Activated CD8-positive, alpha-beta memory T cell treated with anti-CD3 and anti-CD28 coated beads for 48 hours (primary cell): ENCODE results near the gene SYT2.

Experiments used
- DNase-seq, 3 experiments: peaks; one replicate each; pipeline ENCODE4 v3.0.0-alpha.2; 2020; ENCODE audit warnings: low read depth in 2 of 3, low spot score in 2 of 3

SYT2 gene

DNA sequence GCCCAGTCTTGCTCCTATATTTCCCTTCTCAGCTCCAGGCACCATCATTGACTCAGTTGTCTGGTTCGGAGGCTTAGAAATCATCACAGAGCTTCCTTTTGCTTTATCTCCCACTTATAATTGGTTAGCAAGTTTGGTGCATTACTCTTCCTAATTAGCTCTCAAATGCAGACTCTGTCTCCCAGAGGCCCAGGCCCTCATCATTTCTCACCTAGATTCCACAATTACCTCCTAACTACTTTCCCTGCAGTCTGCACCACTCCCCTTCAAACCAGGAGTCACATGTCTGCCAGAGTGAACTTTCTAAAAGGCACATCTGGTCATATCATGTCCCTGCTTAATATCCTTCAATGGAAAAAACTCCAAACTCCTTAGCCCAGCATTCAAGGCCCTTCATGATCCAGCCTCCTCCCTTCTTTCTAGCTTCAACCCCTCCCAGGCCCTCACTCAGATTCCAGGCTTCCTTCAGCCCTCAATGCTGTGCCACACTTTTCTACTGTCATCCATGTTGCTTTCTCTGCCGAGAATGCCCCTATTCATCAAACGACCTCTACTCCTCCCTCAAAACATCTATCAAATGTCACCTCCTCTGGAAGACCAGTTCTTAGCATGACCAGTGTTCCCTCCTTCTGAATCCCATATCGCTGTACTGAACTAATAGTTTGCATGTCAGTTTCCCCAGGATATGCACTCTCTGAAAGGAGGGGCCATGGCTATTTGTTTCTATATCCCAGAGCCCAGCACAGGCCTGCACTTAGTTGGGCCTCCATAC is 30.7 kb downstream of the SYT2 start:
- DNase-seq: no peak

DNA sequence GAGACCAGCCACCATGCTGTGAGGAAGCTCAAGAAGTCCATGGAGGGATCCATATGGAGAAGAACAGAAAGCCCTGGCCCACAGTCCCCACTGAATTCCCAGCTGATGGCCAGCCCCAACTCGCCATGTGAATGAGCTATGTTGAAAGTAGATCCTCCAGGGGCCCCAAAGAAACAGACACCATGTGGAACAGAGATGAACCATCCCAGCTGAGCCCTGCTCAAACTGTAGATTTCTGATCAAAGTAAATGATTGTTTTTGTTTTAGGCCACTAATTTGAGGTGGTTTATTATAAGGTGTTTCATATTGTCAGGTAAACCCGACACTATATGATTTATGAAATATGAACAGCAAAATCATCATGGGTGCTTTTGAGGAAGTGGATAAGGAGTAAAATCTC is 32.8 kb downstream of the SYT2 start:
- DNase-seq: no peak

DNA sequence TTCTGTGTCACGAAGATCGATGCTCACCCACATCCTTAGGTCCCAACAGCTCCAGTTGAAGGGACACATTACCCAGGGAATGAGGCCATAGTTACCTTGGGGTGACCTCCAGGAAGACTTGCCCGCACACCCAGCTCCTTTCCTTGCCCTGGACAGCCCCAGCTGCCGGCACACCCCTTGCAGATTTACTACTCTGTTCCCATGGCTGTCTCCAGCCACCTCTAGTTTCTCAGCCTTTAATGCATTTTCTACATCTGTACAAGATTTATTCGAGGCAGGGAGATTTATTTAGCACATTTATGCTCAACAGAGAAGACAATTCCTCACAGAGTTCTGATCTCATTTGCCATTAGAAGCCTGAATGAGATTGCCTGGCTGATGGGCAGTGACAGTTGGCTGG is 36.7 kb downstream of the SYT2 start:
- no peak for DNase-seq

DNA sequence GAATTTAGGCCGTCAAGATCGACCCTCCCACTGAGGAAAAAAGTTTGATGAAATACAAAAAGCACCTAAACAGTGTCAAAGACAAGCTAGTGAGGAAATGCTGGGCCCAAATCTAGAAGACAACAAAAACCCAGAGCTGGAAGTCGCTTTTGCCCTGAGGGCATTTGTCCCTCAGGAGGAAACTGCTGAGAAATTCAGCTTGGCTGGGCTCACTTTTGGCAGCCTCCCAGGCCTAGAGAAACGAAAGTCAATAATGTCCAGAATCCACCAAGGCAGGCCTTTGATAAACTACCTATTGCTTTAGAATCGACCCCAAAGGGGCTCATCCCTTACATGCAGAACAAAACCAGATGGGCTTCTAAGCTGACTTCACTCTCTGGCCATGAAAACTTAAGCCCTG is 38.9 kb downstream of the SYT2 start:
- DNase-seq: no peak

DNA sequence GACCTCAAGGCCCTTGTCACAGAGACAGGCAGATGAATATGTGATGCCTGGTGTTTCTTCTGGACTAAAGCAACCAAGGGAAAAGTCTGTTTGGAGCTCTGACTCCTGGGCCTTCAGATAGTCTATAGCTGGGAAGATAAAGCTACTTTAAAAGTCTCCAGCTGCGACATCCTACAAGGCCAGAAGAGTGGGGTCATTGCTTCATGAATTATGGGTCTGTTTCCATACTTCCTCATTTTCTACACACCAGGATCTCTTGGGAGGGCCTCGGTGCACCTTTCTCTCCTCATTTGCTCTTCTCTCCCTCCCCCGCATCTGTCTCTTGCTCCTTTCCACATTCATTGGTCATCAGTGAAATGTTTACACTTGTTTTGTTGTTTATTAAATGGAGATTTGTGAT is 44.8 kb downstream of the SYT2 start:
- DNase-seq: no peak

DNA sequence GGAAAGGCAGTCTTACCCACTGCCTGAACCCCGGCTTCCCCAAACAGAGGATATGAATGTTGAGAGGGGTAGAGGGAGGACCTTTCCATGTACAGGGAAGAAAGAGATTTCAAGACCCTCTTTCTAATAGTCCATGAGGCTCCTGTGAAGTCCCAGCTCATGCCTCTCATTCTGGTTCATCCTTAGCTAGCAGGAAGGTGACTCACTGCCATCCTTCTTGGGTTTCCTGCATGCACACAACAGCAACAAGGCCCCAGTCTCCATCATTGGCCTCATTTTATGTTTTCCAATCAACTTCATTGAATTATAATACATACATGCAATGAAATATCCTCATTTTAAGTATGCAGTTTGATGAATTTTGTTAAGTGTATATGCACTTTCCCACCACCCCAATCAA is 46.2 kb downstream of the SYT2 start:
- DNase-seq: no peak

DNA sequence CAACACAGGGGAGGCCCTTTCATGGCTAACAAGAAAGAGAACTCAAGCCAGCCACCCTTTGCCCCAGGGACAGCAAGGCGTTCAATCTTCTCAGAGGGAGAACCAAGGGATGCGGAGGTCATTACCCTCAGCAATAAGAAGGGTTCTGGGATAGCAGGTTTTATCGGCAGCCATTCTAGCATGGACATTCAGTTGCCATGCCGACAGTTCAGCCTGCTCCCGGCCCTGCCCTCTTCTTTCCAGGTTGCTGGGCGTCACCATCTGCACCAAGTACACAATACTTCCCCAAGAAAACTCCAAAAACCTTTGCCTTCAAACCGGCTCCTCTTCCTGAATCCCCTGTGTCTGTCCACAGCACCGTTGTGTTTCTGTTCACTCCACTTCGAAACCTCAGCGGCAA is 47.1 kb downstream of the SYT2 start:
- no peak for DNase-seq

DNA sequence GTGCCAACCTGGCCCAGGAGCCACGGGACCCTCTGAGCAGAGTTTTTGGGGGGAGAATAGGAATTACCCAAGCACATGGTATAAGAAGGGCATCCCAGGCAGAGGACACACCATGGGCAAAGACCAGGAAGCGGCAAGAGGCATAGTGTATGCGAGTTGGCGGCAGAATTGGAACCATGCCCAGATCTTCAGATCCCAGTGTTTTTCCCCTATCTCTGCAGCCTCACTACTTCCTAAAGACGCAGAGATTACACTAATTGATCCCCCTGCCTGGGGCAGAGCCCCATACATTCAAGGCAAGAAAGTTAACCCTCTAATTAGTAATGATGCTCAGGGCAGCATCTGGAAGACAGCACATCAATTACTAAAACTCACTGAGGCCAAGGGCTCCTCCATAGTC is 48.2 kb downstream of the SYT2 start:
- no peak for DNase-seq

DNA sequence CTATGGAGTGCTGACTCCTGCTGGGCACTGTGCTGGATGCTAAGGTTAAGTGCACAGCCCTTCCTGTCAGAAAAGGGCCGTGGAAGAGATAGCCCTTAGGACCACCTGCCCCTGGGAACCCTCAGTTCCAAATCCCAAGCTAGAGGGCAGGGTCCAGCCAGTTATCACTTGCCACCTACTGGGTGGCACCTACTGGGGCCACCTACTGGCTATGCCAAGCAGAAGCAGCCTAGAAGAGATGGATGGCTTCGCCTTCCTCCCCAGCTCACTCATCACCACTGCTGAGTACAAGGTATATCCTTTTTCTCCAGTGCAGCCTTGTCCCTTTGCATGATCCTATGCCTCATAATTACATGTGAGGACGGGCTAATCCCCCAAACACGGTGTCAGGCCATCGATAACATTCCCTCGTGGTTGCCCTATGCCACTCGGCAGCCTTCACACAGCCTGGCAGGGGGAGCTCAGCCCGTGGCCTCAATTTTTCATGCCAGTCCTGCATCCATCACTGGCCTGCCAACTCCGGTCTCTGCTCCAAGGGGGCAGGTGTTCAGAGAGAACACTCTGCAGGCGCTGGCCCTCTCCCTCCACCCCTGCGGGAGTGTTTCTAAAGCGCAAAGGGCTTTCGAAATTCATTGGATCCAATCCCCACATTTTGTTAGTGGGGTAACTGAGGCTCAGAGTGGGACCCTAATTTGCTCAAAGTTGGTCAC is 49.0 kb downstream of the SYT2 start:
- no peak for DNase-seq

DNA sequence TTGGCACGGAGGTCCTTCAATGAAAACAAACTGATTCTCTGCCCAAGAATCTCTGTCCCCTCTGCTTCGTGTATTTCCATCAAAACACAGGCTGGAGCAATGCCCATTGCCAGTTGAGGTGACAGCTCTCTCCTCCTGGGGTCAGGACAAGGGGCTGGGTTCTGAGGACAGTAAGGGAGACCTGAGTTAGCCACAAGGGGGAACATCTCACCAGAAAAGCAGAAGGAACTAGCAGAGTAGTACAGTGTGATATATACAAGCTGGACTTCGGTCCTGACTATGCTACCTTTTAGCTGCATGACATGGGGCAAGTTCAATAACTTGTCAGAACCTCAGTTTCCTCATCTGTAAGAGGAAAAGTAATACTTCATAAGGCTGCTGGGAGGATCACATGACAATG is 50.3 kb downstream of the SYT2 start:
- DNase-seq: no peak

DNA sequence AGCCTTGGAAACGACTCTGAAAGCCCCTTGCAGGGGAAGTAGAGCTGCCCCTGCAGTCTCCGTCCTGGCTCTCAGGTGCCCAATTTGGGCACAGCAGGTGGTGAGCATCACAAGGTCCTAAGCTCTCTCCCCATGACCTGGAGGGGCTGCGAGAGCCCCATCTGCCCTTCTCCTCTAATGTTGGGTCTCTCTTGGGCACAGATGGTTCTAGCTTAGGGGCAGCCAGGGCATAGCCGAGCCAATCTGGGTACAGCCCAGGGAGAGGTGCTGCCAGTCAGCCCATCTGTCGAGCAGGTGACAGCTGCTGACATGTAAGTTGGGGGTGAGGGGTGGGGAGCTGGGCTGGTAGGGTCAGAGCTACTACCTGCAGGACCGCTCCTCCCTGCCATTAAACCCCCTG is 50.7 kb downstream of the SYT2 start:
- DNase-seq: no peak

DNA sequence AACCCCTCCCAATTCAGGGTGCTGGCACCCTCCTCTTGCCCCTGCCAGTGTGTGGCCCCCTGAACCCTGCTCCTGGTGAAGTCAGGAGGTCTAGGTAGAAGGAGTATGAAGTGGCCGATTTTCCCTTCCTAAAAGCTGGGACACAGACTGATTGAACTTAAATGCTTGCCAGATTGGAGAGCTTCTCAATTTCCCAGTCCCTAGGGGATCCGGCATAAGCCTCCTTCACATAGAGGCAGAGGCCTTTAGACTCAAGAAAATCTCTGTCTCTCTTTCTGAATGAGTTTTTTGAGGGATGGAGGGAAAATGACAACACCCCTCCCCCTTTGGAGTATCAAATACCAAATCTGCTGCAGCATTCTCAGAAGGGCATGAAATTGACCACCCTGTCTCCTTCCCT is 51.5 kb downstream of the SYT2 start:
- no peak for DNase-seq

DNA sequence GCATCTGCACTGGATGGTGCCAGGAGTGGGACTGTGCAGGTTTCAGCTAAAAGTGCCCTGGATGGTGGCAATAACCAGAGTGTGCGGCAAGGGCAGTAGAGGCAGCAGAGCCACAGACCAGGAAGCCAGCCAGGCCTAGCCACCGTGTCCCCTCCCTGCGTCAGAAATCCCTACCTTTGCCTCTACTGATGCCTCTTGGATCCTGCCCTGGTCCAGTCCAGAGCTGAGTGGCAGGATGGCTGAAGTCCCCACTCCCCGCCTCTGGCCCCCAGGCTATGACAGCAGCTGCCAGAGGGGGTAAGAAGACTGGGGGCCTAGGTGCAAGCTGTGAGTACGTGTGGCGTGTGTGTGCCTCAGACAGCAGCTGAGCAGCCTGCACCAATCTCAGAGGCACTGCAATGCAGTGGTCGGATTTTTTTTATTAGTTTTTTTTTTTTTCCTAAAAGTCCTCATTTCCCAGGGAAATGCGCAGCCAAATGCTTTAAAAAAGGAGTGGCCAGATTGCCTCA is 51.9 kb downstream of the SYT2 start:
- no peak for DNase-seq

DNA sequence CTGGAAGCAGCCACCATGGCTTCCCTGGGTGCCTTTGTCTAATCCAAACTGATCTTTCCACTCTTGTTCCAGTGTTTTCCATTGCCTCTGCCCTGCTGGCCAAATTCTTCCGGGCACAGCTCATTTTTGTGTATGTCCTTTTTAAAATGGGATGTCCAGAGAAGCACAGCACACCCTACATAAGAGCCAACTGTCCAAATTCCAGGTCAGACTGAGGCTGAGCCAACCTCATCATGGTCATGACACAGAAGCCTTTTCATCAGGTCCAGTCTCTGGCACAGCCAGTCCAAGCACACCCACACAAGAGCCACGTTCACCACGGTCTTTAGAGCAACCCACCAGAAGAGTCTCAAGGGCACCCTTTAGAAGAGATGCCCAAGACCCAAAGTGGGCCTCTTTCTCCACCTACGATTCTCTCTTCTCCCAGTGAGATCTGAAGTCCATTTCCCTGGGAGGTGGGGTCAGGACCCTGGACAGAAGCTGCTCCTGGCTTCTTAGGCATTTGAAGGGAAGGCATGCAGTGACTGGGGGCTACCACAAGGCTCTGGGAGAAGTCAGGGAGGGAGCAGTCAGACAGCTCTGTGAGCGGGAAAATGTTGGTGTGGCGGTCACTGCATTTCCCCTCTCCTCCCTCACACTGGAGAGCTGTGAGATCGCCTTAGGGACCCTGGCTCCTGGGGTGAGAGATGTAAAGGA is 53.2 kb downstream of the SYT2 start:
- DNase-seq: no peak

DNA sequence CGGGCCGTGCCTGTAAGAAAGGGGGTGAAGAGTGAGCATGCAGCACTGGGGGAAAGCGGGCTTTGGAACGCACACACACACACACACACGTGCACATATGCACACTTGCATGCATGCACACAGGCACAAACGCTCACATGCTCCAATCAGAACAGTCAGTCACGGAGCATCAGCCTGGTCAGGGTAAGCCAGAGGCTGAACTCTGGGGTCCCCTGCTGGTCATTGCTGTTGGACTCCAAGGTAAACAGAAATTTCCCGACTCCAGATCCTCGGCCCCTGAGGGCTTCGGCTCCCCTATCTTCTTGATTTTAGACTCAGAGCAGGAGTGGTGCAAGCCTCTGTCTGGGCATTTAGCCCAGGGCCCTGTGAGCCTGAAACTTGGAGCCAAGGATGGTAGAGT is 54.2 kb downstream of the SYT2 start:
- DNase-seq: no peak

DNA sequence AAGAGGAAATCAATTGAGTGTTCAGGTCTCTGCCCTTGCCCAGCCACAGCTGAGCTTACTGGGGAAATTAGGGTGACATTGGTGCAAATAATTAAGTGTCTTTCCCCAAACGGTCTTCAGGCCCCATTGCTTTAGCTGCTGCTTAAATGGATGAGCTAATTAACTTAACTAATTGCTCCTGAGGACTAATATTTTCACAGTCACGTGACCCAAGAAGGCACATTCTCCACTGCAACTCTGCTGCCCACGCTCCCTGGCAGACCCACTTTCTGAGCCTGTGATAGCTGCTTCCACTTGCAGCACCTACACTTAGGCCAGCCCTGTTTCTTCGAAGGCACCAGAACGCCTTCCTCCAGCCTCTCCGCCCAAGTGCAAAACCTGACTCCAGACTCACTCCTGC is 56.2 kb downstream of the SYT2 start:
- no peak for DNase-seq

DNA sequence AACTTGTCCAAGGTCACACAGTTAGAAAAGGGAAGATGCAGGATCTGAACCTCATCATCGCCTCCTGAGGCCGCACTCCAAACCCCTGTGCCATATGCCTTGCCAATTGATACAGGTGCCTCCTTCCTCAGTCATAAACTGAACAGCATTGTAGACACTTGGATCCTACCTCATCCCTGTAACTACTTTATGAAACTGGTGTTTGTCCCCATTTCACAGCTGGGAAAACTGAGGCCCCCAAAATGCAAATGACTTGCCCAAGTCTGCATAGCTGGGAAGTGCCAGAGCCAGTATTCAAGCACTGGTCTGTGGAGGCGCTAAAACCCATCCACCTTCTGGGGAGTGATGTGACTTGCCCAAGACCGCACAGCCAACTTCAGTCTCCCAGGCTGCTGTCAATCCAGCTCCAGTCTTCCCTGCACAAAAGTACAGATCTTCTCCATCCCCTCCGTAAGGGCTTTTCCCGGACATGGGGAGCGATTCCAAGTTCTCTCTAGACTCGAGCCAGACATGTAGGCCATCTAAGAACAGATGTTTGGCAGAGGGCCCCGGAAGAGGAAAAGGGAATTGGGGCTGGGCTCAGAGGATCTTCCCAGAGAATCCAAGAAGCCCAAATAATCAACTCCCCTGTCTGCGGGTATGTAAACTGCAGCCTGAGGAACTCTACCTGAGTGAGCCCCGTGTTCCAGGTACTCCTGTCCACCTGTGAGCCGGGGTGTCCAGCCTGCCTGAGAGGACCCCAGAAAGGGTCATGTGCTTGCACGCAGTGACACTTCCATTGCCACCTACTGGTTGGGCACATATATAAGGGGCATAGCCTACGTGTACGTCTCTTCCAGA is 60.5 kb downstream of the SYT2 start:
- no peak for DNase-seq

DNA sequence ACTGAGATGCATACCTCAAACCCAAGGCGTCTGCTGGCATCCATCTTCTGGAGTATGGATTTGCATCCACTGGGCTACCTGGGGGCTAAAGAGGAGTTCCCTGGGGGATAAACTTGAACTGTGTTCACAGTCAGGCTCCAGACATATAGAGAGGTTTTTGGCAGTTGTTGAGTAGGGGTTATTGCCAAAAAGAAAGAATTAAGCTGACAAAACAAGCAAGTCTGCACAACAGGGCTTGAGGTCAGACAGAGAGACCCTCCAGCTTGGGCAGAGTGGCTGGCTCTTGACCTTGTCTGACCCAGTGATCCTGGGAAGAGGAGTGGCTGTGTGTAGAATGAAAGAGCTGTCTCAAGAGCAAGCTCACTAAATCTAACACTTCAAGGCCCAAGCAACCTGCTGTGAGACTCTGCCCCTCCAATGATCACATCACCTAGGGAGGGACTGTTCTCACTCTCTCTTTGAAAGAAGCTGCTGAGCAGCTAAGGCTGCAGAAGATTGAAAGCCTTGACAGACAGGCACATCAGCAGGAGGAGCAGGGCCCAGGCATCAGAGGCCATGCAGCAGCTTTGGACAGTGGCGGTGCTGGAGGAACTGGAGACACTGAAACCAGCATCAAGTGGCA is 61.5 kb downstream of the SYT2 start:
- DNase-seq: no peak

DNA sequence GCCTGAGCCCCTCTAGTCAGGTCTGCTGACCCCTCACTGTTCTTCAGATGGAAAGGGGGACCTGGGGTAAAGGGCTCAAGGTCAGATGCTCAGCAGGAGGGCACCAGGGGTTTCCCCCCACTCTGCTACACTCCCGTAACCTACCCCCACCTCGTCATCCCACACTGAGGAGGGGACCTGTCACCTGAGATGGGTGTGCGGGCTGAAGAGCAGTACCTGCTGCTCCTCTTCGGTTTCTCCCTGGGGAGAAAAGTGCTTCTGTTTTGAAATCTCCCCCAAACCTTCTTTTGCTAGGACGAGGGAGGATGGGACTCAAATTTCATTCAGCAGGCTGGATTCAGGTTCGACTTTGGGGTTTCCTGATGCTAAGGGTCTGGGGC is 65.2 kb downstream of the SYT2 start:
- no peak for DNase-seq

DNA sequence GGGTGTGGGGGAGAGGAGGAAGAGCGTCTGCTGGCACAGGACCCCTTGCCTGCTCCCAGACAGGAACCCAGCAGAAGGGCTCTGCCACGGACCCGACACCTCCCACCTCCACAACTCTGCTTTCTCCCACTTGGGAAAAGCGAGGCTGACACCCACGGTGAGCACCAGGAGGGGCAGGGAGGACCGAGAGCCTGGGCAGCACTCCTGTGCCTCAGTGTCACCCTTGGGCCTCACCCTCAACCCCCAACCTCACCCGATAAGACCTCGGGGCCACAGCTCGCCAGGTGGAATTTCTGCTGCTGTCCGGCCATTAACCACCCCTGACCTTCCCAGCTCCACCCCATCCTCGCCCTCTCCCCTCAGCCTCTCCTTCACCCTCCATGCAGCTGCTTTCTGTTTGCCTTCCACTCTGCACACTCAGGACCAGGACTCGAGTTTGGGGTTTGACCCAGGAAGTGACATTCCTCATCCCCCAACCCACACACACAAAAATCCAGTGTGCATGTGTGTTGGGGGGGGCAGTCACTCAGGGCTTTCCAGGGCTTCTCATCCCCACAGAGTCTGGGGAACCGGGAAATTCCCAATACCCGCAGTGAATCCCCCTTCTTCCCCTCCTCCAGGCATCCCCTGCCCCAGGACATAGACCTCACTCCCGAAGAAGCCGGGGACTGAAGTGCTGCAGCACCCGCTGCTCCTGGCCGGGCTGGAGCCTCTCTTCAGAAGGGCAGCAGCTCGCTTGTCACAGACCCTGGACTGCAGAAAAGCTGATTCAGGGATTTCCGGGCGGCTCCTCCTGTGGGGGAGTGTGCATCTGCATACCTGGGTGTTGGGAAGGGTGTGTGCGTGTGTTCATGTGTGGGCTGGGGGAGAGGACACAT is 65.8 kb downstream of the SYT2 start:
- DNase-seq: no peak
